ENCODE data around the gene ATP5F1A.

GRCh38 chr18:46062781-46063180 lies 35.3 kb downstream of the ATP5F1A start:
- TF ChIP-seq CTCF (IDR thresholded peaks at IDR 0.05), result no peak
- TF ChIP-seq EZH2phosphoT487 (IDR thresholded peaks at IDR 0.05), result no peak
- no peak for TF ChIP-seq EZH2 (IDR thresholded peaks at IDR 0.05)

Data from neural progenitor cell (in vitro differentiated cells).